HEK293 (cell line): Measurements from ENCODE around the gene PDE10A.

Experiments
- HOXA7 ChIP-seq: sonication (generic); formaldehyde crosslinking; IDR thresholded peaks from 2 replicates; pipeline ENCODE4 v1.8.1; 2022; ENCODE audit warnings: missing genetic modification reagents, borderline replicate concordance
- HOXD13 ChIP-seq: sonication (generic); formaldehyde crosslinking; IDR thresholded peaks from 2 replicates; pipeline ENCODE4 v1.8.0; 2022; ENCODE audit warnings: missing genetic modification reagents, borderline replicate concordance
- KLF8 ChIP-seq: fragments of 450-650 bp; formaldehyde crosslinking; IDR thresholded peaks from 2 replicates; pipeline ENCODE4 v1.5.1; 2016; ENCODE audit warnings: missing biosample characterization, missing genetic modification characterization
- KLF9 ChIP-seq: fragments of 450-650 bp; formaldehyde crosslinking; IDR thresholded peaks from 2 replicates; pipeline ENCODE4 v1.5.1; 2016; ENCODE audit warnings: missing biosample characterization, missing genetic modification characterization, low read depth
- OSR2 ChIP-seq: fragments of 450-650 bp; formaldehyde crosslinking; IDR thresholded peaks from 2 replicates; pipeline ENCODE4 v1.5.1; 2016; ENCODE audit warnings: missing biosample characterization, missing genetic modification characterization
- OVOL3 ChIP-seq: fragments of 450-650 bp; formaldehyde crosslinking; IDR thresholded peaks from 2 replicates; pipeline ENCODE4 v1.5.1; 2016; ENCODE audit warnings: missing biosample characterization, missing genetic modification characterization
- TCF7L2 ChIP-seq: IDR thresholded peaks from 2 replicates; pipeline ENCODE4 v1.6.1; 2011; ENCODE audit warnings: low read depth, mild to moderate bottlenecking, inconsistent platforms, low read length, moderate library complexity, borderline replicate concordance
- ZBTB17 ChIP-seq: fragments of 450-650 bp; formaldehyde crosslinking; IDR thresholded peaks from 2 replicates; pipeline ENCODE4 v1.5.1; 2016; ENCODE audit warnings: missing biosample characterization, missing genetic modification characterization
- ZBTB21 ChIP-seq: fragments of 450-650 bp; formaldehyde crosslinking; IDR thresholded peaks from 2 replicates; pipeline ENCODE4 v1.5.1; 2017; ENCODE audit warnings: missing biosample characterization, missing genetic modification characterization
- ZEB2 ChIP-seq: fragments of 450-650 bp; formaldehyde crosslinking; IDR thresholded peaks from 2 replicates; pipeline ENCODE4 v1.5.1; 2016; ENCODE audit warnings: missing biosample characterization, missing genetic modification characterization
- ZFP69B ChIP-seq: fragments of 450-650 bp; formaldehyde crosslinking; IDR thresholded peaks from 2 replicates; pipeline ENCODE4 v1.5.1; 2016; ENCODE audit warnings: missing biosample characterization, missing genetic modification characterization
- ZNF10 ChIP-seq: fragments of 450-650 bp; formaldehyde crosslinking; IDR thresholded peaks from 2 replicates; pipeline ENCODE4 v1.5.1; 2017; ENCODE audit warnings: missing biosample characterization, missing genetic modification characterization
- ZNF16 ChIP-seq: fragments of 450-650 bp; formaldehyde crosslinking; IDR thresholded peaks from 2 replicates; pipeline ENCODE4 v1.5.1; 2016; ENCODE audit warnings: low read depth, missing biosample characterization, missing genetic modification characterization
- ZNF169 ChIP-seq: fragments of 450-650 bp; formaldehyde crosslinking; IDR thresholded peaks from 2 replicates; pipeline ENCODE4 v1.5.1; 2016; ENCODE audit warnings: missing biosample characterization, missing genetic modification characterization
- ZNF174 ChIP-seq: fragments of 450-650 bp; formaldehyde crosslinking; IDR thresholded peaks from 2 replicates; pipeline ENCODE4 v1.5.0; 2017; ENCODE audit warnings: missing biosample characterization, mild to moderate bottlenecking, missing genetic modification characterization
- ZNF202 ChIP-seq: fragments of 450-650 bp; formaldehyde crosslinking; IDR thresholded peaks from 2 replicates; pipeline ENCODE4 v1.5.1; 2016; ENCODE audit warnings: missing biosample characterization, missing genetic modification characterization, borderline replicate concordance
- ZNF211 ChIP-seq: fragments of 450-650 bp; formaldehyde crosslinking; IDR thresholded peaks from 2 replicates; pipeline ENCODE4 v1.5.1; 2016; ENCODE audit warnings: low read depth, missing biosample characterization, missing genetic modification characterization
- ZNF248 ChIP-seq: fragments of 450-650 bp; formaldehyde crosslinking; IDR thresholded peaks from 2 replicates; pipeline ENCODE4 v1.5.1; 2017; ENCODE audit warnings: missing biosample characterization, missing genetic modification characterization
- ZNF302 ChIP-seq: fragments of 450-650 bp; formaldehyde crosslinking; IDR thresholded peaks from 2 replicates; pipeline ENCODE4 v1.5.1; 2016; ENCODE audit warnings: missing biosample characterization, missing genetic modification characterization, low read depth
- ZNF366 ChIP-seq: fragments of 450-650 bp; formaldehyde crosslinking; conservative IDR thresholded peaks from 2 replicates; pipeline ENCODE4 v1.5.1; 2016; ENCODE audit warnings: missing biosample characterization, missing genetic modification characterization
- ZNF521 ChIP-seq: fragments of 450-650 bp; formaldehyde crosslinking; IDR thresholded peaks from 2 replicates; pipeline ENCODE4 v1.5.1; 2017; ENCODE audit warnings: missing biosample characterization, mild to moderate bottlenecking, missing genetic modification characterization
- ZNF544 ChIP-seq: fragments of 450-650 bp; formaldehyde crosslinking; IDR thresholded peaks from 2 replicates; pipeline ENCODE4 v1.5.0; 2017; ENCODE audit warnings: missing biosample characterization, missing genetic modification characterization
- ZNF558 ChIP-seq: fragments of 450-650 bp; formaldehyde crosslinking; IDR thresholded peaks from 2 replicates; pipeline ENCODE4 v1.5.1; 2016; ENCODE audit warnings: missing biosample characterization, missing genetic modification characterization
- ZNF571 ChIP-seq: fragments of 450-650 bp; formaldehyde crosslinking; IDR thresholded peaks from 2 replicates; pipeline ENCODE4 v1.5.0; 2017; ENCODE audit warnings: missing biosample characterization, missing genetic modification characterization
- ZNF621 ChIP-seq: fragments of 450-650 bp; formaldehyde crosslinking; IDR thresholded peaks from 2 replicates; pipeline ENCODE4 v1.5.1; 2017; ENCODE audit warnings: missing biosample characterization, missing genetic modification characterization
- ZNF843 ChIP-seq: fragments of 450-650 bp; formaldehyde crosslinking; IDR thresholded peaks from 2 replicates; pipeline ENCODE4 v1.5.1; 2016; ENCODE audit warnings: missing biosample characterization, missing genetic modification characterization
- ZSCAN23 ChIP-seq: fragments of 450-650 bp; formaldehyde crosslinking; IDR thresholded peaks from 2 replicates; pipeline ENCODE4 v1.5.1; 2016; ENCODE audit warnings: missing biosample characterization, missing genetic modification characterization
- TF ChIP-seq, protein P1 (sequence below): fragments of 450-650 bp; formaldehyde crosslinking; IDR thresholded peaks from 2 replicates; pipeline ENCODE4 v1.5.1; 2016; ENCODE audit warnings: missing biosample characterization, missing genetic modification characterization
- TF ChIP-seq, protein P2 (sequence below): fragments of 450-650 bp; formaldehyde crosslinking; IDR thresholded peaks from 2 replicates; pipeline ENCODE4 v1.5.1; 2017; ENCODE audit warnings: missing biosample characterization, missing genetic modification characterization
- TF ChIP-seq, protein P3 (sequence below): fragments of 450-650 bp; IDR thresholded peaks from 2 replicates; pipeline ENCODE4 v1.5.1; 2018; ENCODE audit warnings: missing biosample characterization, missing genetic modification characterization
- TF ChIP-seq, protein P4 (sequence below): fragments of 450-650 bp; formaldehyde crosslinking; IDR thresholded peaks from 2 replicates; pipeline ENCODE4 v1.5.1; 2016; ENCODE audit warnings: missing biosample characterization, missing genetic modification characterization

Gene PDE10A

DNA sequence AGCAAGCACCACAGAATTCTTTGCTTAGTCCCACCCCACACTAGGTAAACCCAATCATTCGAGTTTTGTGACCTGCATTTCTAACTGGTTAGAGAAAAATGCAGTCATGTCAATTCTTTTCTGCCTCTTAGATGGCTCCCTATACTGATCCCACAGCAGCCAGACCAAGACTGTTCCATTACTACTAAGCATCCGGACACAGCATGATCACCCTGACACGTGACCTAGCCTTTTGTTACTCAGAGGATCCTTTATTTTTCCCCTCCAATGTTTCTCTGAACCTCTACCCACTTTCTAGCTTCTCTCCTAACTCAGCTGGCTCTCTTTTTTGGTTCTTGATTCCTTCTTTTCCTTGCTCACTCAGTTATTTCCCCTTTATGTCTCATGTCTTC, 87.9 kb downstream of the PDE10A start (continued):
- TF ChIP-seq, protein P1, sequence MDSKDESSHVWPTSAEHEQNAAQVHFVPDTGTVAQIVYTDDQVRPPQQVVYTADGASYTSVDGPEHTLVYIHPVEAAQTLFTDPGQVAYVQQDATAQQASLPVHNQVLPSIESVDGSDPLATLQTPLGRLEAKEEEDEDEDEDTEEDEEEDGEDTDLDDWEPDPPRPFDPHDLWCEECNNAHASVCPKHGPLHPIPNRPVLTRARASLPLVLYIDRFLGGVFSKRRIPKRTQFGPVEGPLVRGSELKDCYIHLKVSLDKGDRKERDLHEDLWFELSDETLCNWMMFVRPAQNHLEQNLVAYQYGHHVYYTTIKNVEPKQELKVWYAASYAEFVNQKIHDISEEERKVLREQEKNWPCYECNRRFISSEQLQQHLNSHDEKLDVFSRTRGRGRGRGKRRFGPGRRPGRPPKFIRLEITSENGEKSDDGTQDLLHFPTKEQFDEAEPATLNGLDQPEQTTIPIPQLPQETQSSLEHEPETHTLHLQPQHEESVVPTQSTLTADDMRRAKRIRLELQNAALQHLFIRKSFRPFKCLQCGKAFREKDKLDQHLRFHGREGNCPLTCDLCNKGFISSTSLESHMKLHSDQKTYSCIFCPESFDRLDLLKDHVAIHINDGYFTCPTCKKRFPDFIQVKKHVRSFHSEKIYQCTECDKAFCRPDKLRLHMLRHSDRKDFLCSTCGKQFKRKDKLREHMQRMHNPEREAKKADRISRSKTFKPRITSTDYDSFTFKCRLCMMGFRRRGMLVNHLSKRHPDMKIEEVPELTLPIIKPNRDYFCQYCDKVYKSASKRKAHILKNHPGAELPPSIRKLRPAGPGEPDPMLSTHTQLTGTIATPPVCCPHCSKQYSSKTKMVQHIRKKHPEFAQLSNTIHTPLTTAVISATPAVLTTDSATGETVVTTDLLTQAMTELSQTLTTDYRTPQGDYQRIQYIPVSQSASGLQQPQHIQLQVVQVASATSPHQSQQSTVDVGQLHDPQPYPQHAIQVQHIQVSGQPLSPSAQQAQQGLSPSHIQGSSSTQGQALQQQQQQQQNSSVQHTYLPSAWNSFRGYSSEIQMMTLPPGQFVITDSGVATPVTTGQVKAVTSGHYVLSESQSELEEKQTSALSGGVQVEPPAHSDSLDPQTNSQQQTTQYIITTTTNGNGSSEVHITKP (tag by site-specific recombination) = peak; percentile 94
- no peak for TF ChIP-seq ZNF521
- no peak for TF ChIP-seq ZNF10 (tag by site-specific recombination)
- TF ChIP-seq ZNF174 = no peak
- TF ChIP-seq, protein P2, sequence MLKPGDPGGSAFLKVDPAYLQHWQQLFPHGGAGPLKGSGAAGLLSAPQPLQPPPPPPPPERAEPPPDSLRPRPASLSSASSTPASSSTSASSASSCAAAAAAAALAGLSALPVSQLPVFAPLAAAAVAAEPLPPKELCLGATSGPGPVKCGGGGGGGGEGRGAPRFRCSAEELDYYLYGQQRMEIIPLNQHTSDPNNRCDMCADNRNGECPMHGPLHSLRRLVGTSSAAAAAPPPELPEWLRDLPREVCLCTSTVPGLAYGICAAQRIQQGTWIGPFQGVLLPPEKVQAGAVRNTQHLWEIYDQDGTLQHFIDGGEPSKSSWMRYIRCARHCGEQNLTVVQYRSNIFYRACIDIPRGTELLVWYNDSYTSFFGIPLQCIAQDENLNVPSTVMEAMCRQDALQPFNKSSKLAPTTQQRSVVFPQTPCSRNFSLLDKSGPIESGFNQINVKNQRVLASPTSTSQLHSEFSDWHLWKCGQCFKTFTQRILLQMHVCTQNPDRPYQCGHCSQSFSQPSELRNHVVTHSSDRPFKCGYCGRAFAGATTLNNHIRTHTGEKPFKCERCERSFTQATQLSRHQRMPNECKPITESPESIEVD (tag by site-specific recombination) = no peak
- TF ChIP-seq ZNF202 (tag by site-specific recombination) = no peak
- no peak for TF ChIP-seq OVOL3 (tag by site-specific recombination)
- TF ChIP-seq HOXD13 (CRISPR knock-in tag) = no peak
- TF ChIP-seq, protein P3, sequence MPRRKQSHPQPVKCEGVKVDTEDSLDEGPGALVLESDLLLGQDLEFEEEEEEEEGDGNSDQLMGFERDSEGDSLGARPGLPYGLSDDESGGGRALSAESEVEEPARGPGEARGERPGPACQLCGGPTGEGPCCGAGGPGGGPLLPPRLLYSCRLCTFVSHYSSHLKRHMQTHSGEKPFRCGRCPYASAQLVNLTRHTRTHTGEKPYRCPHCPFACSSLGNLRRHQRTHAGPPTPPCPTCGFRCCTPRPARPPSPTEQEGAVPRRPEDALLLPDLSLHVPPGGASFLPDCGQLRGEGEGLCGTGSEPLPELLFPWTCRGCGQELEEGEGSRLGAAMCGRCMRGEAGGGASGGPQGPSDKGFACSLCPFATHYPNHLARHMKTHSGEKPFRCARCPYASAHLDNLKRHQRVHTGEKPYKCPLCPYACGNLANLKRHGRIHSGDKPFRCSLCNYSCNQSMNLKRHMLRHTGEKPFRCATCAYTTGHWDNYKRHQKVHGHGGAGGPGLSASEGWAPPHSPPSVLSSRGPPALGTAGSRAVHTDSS (tag by site-specific recombination) = no peak
- no peak for TF ChIP-seq KLF8 (tag by site-specific recombination)
- no peak for TF ChIP-seq ZNF558 (tag by site-specific recombination)
- TF ChIP-seq ZNF544 (tag by site-specific recombination) = no peak
- no peak for TF ChIP-seq ZBTB17
- no peak for TF ChIP-seq KLF9 (tag by site-specific recombination)
- no peak for TF ChIP-seq ZNF16
- TF ChIP-seq TCF7L2 = no peak; the same call in 1 of the 2 replicates
- TF ChIP-seq ZNF302 = no peak
- TF ChIP-seq, protein P4, sequence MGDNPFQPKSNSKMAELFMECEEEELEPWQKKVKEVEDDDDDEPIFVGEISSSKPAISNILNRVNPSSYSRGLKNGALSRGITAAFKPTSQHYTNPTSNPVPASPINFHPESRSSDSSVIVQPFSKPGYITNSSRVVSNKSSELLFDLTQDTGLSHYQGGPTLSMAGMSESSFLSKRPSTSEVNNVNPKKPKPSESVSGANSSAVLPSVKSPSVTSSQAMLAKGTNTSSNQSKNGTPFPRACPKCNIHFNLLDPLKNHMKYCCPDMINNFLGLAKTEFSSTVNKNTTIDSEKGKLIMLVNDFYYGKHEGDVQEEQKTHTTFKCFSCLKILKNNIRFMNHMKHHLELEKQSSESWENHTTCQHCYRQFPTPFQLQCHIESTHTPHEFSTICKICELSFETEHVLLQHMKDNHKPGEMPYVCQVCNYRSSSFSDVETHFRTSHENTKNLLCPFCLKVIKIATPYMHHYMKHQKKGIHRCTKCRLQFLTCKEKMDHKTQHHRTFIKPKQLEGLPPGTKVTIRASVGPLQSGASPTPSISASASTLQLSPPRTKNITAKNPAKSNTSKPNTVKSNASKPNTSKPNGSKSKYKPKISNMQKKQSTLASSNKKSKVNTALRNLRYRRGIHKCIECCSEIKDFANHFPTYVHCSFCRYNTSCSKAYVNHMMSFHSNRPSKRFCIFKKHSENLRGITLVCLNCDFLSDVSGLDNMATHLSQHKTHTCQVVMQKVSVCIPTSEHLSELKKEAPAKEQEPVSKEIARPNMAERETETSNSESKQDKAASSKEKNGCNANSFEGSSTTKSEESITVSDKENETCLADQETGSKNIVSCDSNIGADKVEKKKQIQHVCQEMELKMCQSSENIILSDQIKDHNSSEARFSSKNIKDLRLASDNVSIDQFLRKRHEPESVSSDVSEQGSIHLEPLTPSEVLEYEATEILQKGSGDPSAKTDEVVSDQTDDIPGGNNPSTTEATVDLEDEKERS (tag by site-specific recombination) = no peak
- no peak for TF ChIP-seq ZEB2 (tag by site-specific recombination)
- TF ChIP-seq ZNF571 (tag by site-specific recombination) = no peak
- TF ChIP-seq ZNF211 = no peak
- TF ChIP-seq HOXA7 = no peak
- no peak; the same call in 1 of the 2 replicates for TF ChIP-seq OSR2
- TF ChIP-seq ZNF169 (tag by site-specific recombination) = no peak
- no peak for TF ChIP-seq ZNF621 (tag by site-specific recombination)
- TF ChIP-seq ZNF843 = no peak
- TF ChIP-seq ZNF248 (tag by site-specific recombination) = no peak
- no peak for TF ChIP-seq ZSCAN23 (tag by site-specific recombination)
- TF ChIP-seq ZFP69B (tag by site-specific recombination) = 0 out of 2 replicates have a peak, but pooled peaks have one; percentile 37
- TF ChIP-seq ZNF366 (tag by site-specific recombination) = 0 out of 2 replicates have a peak, but pooled peaks have one; percentile 8
- no peak for TF ChIP-seq ZBTB21 (tag by site-specific recombination)
